ENCODE data around the gene ZNF628.
A peak's percentile ranks its signal among the peaks of the same experiment; 100 is the strongest.

ZNF628 gene

GRCh38 chr19:55476100-55476775, at the start of gene ZNF628:
Gene ZNF628, plus strand, starts transcription at chr19:55476617. Its CDS starts 3,294 bp downstream, at chr19:55479911.
- H3K27ac Mint-ChIP-seq (ENCODE audit: low read depth) = peak within 1 kb of the TSS; percentile 92
- peaks cover 15% of the 10 kb centered on the region for H3K36me3 Mint-ChIP-seq (ENCODE audit: insufficient read depth)
- DNase-seq (ENCODE audit: low spot score in 2 of 2) (peak; percentile 88 to 95), ATAC-seq (replicated peaks; ENCODE audit: extremely low read depth, poor library complexity, severe bottlenecking) (peak; percentile 95)
- H3K9me3 Mint-ChIP-seq = no peaks in the 10 kb centered on the region
- peak within 1 kb of the TSS; percentile 80 for H3K4me3 Mint-ChIP-seq
- peaks cover 38% of the 10 kb centered on the region for H3K4me1 Mint-ChIP-seq
- H3K27me3 Mint-ChIP-seq = no peaks in the 10 kb centered on the region

GRCh38 chr19:55431183-55431582, 45.2 kb upstream of the ZNF628 start:
- DNase-seq (ENCODE audit: low spot score in 2 of 2) (no peak), ATAC-seq (replicated peaks; ENCODE audit: extremely low read depth, poor library complexity, severe bottlenecking) (no peak)
- Mint-ChIP-seq H3K9me3 (no peaks in the 10 kb centered on the region), H3K4me3 (no peak overlapping the region), H3K27me3 (peaks cover 47% of the 10 kb centered on the region), H3K4me1 (no peaks in the 10 kb centered on the region), H3K27ac (ENCODE audit: low read depth) (no peak overlapping the region), H3K36me3 (ENCODE audit: insufficient read depth) (no peaks in the 10 kb centered on the region)

- ATAC-seq (replicated peaks; ENCODE audit: extremely low read depth, poor library complexity, severe bottlenecking) = no peak
- peaks cover 57% of the 10 kb centered on the region for H3K27me3 Mint-ChIP-seq
Observed at GRCh38 chr19:55432241-55432959, 44.0 kb upstream of the ZNF628 start.

GRCh38 chr19:55433292-55433691, 43.1 kb upstream of the ZNF628 start:
- Mint-ChIP-seq H3K9me3 (no peaks in the 10 kb centered on the region), H3K4me1 (no peaks in the 10 kb centered on the region), H3K36me3 (ENCODE audit: insufficient read depth) (no peaks in the 10 kb centered on the region), H3K27ac (ENCODE audit: low read depth) (no peak overlapping the region), H3K4me3 (no peak overlapping the region), H3K27me3 (peaks cover 57% of the 10 kb centered on the region)
- ATAC-seq (replicated peaks; ENCODE audit: extremely low read depth, poor library complexity, severe bottlenecking) = no peak
- DNase-seq (ENCODE audit: low spot score in 2 of 2) = no peak

More at GRCh38 chr19:55432241-55432959, 44.0 kb upstream of the ZNF628 start:
- Mint-ChIP-seq H3K9me3 (no peaks in the 10 kb centered on the region), H3K36me3 (ENCODE audit: insufficient read depth) (no peaks in the 10 kb centered on the region), H3K4me3 (no peak overlapping the region), H3K4me1 (no peaks in the 10 kb centered on the region), H3K27ac (ENCODE audit: low read depth) (no peak overlapping the region)
- DNase-seq (ENCODE audit: low spot score in 2 of 2) = no peak

DNA sequence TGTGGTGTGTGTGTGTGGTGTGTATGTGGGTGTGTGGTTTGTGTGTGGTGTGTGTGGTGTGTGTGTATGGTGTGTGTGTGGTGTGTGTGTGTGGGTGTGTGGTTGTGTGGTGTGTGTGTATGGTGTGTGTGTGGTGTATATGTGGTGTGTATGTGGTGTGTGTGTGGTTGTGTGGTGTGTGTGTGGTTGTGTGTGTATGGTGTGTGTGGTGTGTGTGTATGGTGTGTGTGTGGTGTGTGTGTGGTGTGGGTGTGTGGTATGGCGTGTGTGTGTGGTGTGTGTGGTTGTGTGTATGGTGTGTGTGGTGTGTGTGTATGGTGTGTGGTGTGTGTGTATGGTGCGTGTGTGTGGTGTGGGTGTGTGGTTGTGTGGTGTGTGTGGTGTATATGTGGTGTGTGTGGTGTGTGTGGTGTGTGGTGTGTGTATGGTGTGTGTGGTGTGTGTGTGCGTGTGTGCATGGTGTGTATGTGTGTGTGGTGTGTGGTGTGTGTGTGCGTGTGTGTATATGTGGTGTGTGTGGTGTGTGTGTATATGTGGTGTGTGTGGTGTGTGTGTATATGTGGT, 42.0 kb upstream of the ZNF628 start:
- Mint-ChIP-seq H3K4me1 (peaks cover 6% of the 10 kb centered on the region), H3K9me3 (no peaks in the 10 kb centered on the region), H3K36me3 (ENCODE audit: insufficient read depth) (peaks cover 3% of the 10 kb centered on the region), H3K27me3 (peaks cover 57% of the 10 kb centered on the region), H3K27ac (ENCODE audit: low read depth) (no peak overlapping the region), H3K4me3 (no peak overlapping the region)
- DNase-seq (ENCODE audit: low spot score in 2 of 2) = no peak
- ATAC-seq (replicated peaks; ENCODE audit: extremely low read depth, poor library complexity, severe bottlenecking) = no peak

GRCh38 chr19:55435020-55435419, 41.4 kb upstream of the ZNF628 start:
- H3K9me3 Mint-ChIP-seq = no peaks in the 10 kb centered on the region
- H3K4me1 Mint-ChIP-seq = peaks cover 9% of the 10 kb centered on the region
- H3K36me3 Mint-ChIP-seq (ENCODE audit: insufficient read depth) = peaks cover 3% of the 10 kb centered on the region
- no peak for ATAC-seq (replicated peaks; ENCODE audit: extremely low read depth, poor library complexity, severe bottlenecking)
- no peak overlapping the region for H3K27ac Mint-ChIP-seq (ENCODE audit: low read depth)
- peaks cover 57% of the 10 kb centered on the region for H3K27me3 Mint-ChIP-seq
- DNase-seq (ENCODE audit: low spot score in 2 of 2) = no peak
- no peak overlapping the region for H3K4me3 Mint-ChIP-seq

DNA sequence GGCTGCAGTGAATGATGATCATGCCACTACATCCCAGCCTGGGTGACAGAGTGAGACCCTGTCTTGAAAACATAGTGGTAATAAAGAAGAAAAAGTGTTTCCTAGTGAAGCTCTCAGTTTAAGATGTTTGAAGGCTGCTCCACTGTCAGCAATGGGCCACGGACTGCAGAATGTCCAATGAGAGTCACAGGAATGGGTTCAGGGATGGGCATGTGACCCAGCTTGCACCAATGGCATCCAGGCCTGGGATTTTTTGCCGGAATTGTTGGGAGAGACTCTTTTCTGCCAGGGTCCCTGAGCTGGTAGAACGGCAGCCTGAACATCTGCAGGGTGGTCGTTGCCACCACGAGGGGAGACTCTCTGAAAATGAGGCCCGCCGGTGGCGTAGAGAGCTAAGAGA, 39.6 kb upstream of the ZNF628 start:
- no peak for ATAC-seq (replicated peaks; ENCODE audit: extremely low read depth, poor library complexity, severe bottlenecking)
- Mint-ChIP-seq H3K4me1 (peaks cover 21% of the 10 kb centered on the region), H3K27me3 (peaks cover 57% of the 10 kb centered on the region)

DNA sequence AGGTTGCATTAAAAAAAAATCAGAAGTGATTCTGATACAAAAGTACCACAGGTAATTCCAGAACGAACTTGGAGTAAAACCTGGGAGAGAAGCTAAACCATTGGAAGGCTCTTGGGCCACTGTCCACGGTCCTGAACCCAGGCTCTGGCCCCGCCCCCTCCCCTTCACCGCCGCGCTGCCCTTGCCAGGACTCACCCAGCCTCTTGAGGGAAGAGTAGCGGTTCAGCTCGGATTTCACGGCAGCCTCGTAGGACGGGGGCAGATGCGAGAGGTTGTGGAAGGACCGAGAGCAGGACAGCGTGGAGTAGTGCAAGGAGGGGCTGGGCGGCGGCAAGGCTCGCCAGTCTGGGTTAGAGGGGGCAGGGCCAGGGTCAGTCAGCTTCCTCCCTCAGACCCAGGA, 39.0 kb upstream of the ZNF628 start:
- Mint-ChIP-seq H3K27me3 (peaks cover 53% of the 10 kb centered on the region), H3K4me3 (no peak overlapping the region), H3K27ac (ENCODE audit: low read depth) (no peak overlapping the region), H3K9me3 (no peaks in the 10 kb centered on the region), H3K36me3 (ENCODE audit: insufficient read depth) (peaks cover 3% of the 10 kb centered on the region), H3K4me1 (peaks cover 21% of the 10 kb centered on the region)
- no peak for DNase-seq (ENCODE audit: low spot score in 2 of 2)
- ATAC-seq (replicated peaks; ENCODE audit: extremely low read depth, poor library complexity, severe bottlenecking) = no peak

More for the DNA sequence above, 39.6 kb upstream of the ZNF628 start:
- H3K4me3 Mint-ChIP-seq = no peak overlapping the region
- H3K36me3 Mint-ChIP-seq (ENCODE audit: insufficient read depth) = peaks cover 3% of the 10 kb centered on the region
- no peak overlapping the region for H3K27ac Mint-ChIP-seq (ENCODE audit: low read depth)
- no peak for DNase-seq (ENCODE audit: low spot score in 2 of 2)
- no peaks in the 10 kb centered on the region for H3K9me3 Mint-ChIP-seq

GRCh38 chr19:55439052-55439451, 37.4 kb upstream of the ZNF628 start:
- Mint-ChIP-seq H3K27me3 (peaks cover 65% of the 10 kb centered on the region), H3K4me1 (peaks cover 26% of the 10 kb centered on the region), H3K9me3 (no peaks in the 10 kb centered on the region), H3K36me3 (ENCODE audit: insufficient read depth) (peaks cover 3% of the 10 kb centered on the region), H3K4me3 (no peak overlapping the region), H3K27ac (ENCODE audit: low read depth) (no peak overlapping the region)
- DNase-seq (ENCODE audit: low spot score in 2 of 2) = no peak
- no peak for ATAC-seq (replicated peaks; ENCODE audit: extremely low read depth, poor library complexity, severe bottlenecking)

DNA sequence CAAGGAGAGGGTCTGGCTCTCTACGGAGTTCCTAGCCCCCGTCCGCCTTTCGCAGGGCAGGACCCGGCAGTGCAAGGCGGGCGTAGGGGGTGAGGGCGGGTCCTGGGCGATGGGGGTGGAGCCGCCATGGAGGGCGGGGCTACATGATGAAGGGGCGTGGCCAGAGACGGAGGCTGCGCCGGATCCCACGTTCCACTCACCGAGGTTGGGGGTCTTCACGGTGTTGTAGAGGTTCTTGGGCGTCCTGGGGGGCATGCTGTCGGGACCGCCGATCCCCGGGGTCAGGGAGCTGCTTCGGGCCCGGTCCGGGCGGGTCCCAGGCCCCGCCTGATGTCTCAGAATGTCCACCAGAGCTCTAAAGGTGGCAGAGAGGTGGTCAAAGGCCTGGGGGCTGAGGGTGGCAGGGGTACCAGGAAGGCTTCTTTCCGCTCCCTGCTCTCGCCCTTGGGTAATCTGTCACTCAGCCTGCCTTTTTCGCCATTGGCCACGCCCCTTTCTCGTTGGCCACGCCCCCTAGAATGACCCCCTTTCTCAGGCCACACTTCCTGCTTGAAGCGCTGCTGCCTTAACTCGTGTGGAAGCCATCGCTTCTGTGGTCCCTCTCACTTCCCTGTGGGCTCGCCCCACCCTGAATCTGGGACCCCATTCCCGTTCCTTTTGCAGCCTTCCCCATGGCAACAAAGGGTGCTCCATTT, 35.9 kb upstream of the ZNF628 start:
- no peak overlapping the region for H3K27ac Mint-ChIP-seq (ENCODE audit: low read depth)
- ATAC-seq (replicated peaks; ENCODE audit: extremely low read depth, poor library complexity, severe bottlenecking) = no peak
- peaks cover 3% of the 10 kb centered on the region for H3K36me3 Mint-ChIP-seq (ENCODE audit: insufficient read depth)
- H3K4me3 Mint-ChIP-seq = no peak overlapping the region
- DNase-seq (ENCODE audit: low spot score in 2 of 2) = no peak
- H3K27me3 Mint-ChIP-seq = peaks cover 78% of the 10 kb centered on the region
- peaks cover 26% of the 10 kb centered on the region for H3K4me1 Mint-ChIP-seq
- H3K9me3 Mint-ChIP-seq = no peaks in the 10 kb centered on the region

GRCh38 chr19:55441319-55441691, 35.1 kb upstream of the ZNF628 start:
- Mint-ChIP-seq H3K9me3 (no peaks in the 10 kb centered on the region), H3K4me1 (peaks cover 26% of the 10 kb centered on the region), H3K27ac (ENCODE audit: low read depth) (no peak overlapping the region), H3K27me3 (peaks cover 78% of the 10 kb centered on the region), H3K36me3 (ENCODE audit: insufficient read depth) (peaks cover 3% of the 10 kb centered on the region), H3K4me3 (peak overlapping the region; percentile 53)
- ATAC-seq (replicated peaks; ENCODE audit: extremely low read depth, poor library complexity, severe bottlenecking) (no peak), DNase-seq (ENCODE audit: low spot score in 2 of 2) (no peak)

GRCh38 chr19:55441692-55442321, 34.6 kb upstream of the ZNF628 start:
- peaks cover 73% of the 10 kb centered on the region for H3K27me3 Mint-ChIP-seq
- H3K27ac Mint-ChIP-seq (ENCODE audit: low read depth) = no peak overlapping the region
- H3K9me3 Mint-ChIP-seq = no peaks in the 10 kb centered on the region
- peaks cover 26% of the 10 kb centered on the region for H3K4me1 Mint-ChIP-seq
- DNase-seq (ENCODE audit: low spot score in 2 of 2) (no peak), ATAC-seq (replicated peaks; ENCODE audit: extremely low read depth, poor library complexity, severe bottlenecking) (no peak)
- H3K4me3 Mint-ChIP-seq = peak overlapping the region; percentile 53
- peaks cover 3% of the 10 kb centered on the region for H3K36me3 Mint-ChIP-seq (ENCODE audit: insufficient read depth)

Data from central memory CD8-positive, alpha-beta T cell (primary cell).